Measurements from ENCODE around the gene PKLR.
"Not testable (repeated sequence)": the region's sequence is repeated elsewhere in the genome, so short reads cannot be mapped to it uniquely, and the experiment has no call there.

PKLR gene

GRCh38 chr1:155301342-155301841, at the start of gene PKLR:
PKLR (minus strand) TSS chr1:155301438; CDS start chr1:155301395, 43 bp downstream.
- POLR2A ChIA-PET, result no interaction called here
- no peak for TF ChIP-seq CTCF (IDR thresholded peaks at IDR 0.05; ENCODE audit: control extremely low read depth, extremely low read depth, low read depth, missing control alignments)
- CTCF ChIA-PET, result interaction anchor here (2.1 kb wide), 1 partner anchor 51 kb away, joined by 9 read pairs; no protein-coding TSS in a partner anchor
- no peak for DNase-seq (ENCODE audit: extremely low spot score)

- no peak for DNase-seq (ENCODE audit: extremely low spot score)
- ChIA-PET POLR2A (no interaction called here), CTCF (interaction anchor here (1.0 to 2.5 kb wide), 3 partner anchors 19 to 92 kb away, joined by 3 to 16 read pairs (median 3); partner anchors contain the start of gene FDPS)
- no peak for TF ChIP-seq CTCF (IDR thresholded peaks at IDR 0.05; ENCODE audit: control extremely low read depth, extremely low read depth, low read depth, missing control alignments)
These were observed 41.6 kb upstream of the PKLR start for GRCh38 chr1:155342842-155343241.

- DNase-seq (ENCODE audit: extremely low spot score), result no peak
- no peak for TF ChIP-seq CTCF (IDR thresholded peaks at IDR 0.05; ENCODE audit: control extremely low read depth, extremely low read depth, low read depth, missing control alignments)
- CTCF ChIA-PET, result interaction anchor here (1.3 to 3.7 kb wide), 5 partner anchors 10 to 88 kb away, joined by 3 to 13 read pairs (median 5); partner anchors contain the start of gene HCN3
- POLR2A ChIA-PET, result no interaction called here
These were observed 38.4 kb upstream of the PKLR start for GRCh38 chr1:155339515-155340097.

DNA sequence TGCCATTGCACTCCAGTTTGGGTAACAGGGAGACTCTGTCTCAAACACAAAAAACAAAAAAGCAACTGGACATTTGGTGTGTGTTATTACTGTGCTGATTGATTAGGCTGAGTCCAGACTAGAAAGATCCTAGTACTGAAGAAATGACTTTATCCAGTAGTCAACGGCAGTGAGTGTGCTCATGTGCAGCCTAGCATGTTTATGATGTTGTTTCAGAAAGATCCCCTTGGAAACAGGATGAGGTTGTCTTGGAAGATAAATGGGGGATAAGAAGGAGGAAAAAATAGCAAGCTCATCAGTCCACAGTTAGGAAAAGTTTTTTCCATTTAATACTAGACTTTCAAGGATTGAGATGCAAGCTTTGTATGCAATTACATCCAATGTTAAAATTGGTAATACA, 33.7 kb upstream of the PKLR start:
- TF ChIP-seq CTCF (IDR thresholded peaks at IDR 0.05; ENCODE audit: control extremely low read depth, extremely low read depth, low read depth, missing control alignments), result no peak
- ChIA-PET POLR2A (interaction anchor here (0.6 kb wide), 1 partner anchor 505 kb away, joined by 5 read pairs; no protein-coding TSS in a partner anchor), CTCF (interaction anchor here (0.9 to 2.0 kb wide), 3 partner anchors 11 to 169 kb away, joined by 4 to 5 read pairs (median 4); no protein-coding TSS in a partner anchor)
- DNase-seq (ENCODE audit: extremely low spot score), result no peak

DNA sequence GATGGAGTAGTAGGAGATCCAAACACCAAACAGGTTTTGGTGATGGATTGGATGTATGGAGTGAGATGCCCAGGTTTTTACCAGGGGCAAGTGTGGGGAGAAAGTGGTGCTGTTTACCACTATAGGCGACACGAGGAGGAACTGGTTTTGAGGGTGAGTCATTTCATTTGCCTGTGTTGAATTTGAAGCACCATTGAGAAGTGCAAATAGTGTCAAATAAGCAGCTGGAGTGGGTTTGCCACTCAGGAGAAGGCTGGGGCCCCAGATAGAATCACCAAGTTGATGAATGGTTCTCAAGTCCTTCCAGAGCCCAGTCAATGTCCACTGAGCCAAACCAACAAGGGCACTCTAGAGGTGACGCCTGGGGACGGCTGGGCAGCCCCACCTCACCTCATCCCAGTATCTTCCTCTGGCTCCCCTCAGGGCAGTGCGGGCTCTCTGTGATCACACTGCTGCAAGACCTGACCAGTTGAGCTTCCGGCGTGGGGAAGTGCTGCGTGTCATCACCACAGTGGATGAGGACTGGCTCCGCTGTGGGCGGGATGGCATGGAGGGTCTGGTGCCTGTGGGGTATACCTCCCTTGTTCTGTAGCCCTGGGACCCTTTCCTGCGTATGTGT, 28.9 kb upstream of the PKLR start:
- ChIA-PET POLR2A (no interaction called here), CTCF (interaction anchor here (1.0 to 10.7 kb wide), 2 partner anchors 9 to 81 kb away, joined by 5 to 150 read pairs; no protein-coding TSS in a partner anchor)
- no peak for TF ChIP-seq CTCF (IDR thresholded peaks at IDR 0.05; ENCODE audit: control extremely low read depth, extremely low read depth, low read depth, missing control alignments)
- DNase-seq (ENCODE audit: extremely low spot score), result no peak

- CTCF ChIA-PET, result interaction anchor here (1.3 to 10.7 kb wide), 4 partner anchors 9 to 80 kb away, joined by 3 to 150 read pairs (median 4); partner anchors contain the start of gene FDPS
- DNase-seq (ENCODE audit: extremely low spot score), result not testable (repeated sequence)
These were observed 27.6 kb upstream of the PKLR start for GRCh38 chr1:155328856-155329255.

More at GRCh38 chr1:155328856-155329255, 27.6 kb upstream of the PKLR start:
- POLR2A ChIA-PET, result not testable (repeated sequence)
